COLO668 (cell line): Measurements from ENCODE around the gene ZCCHC17.
"Not testable (repeated sequence)": the region's sequence is repeated elsewhere in the genome, so short reads cannot be mapped to it uniquely, and the experiment has no call there.

ENCODE experiments used
- DNase-seq: peaks from one replicate; lab custom pipeline; 2025; ENCODE audit not compliant: unreplicated experiment; lab: John Stamatoyannopoulos, UW

The ZCCHC17 gene

GRCh38 chr1:31368611-31369107 lies 71.8 kb downstream of the ZCCHC17 start:
- no peak for DNase-seq

- no peak for DNase-seq
These were observed 73.2 kb downstream of the ZCCHC17 start for GRCh38 chr1:31370021-31370420.

- no peak for DNase-seq
These were observed 73.7 kb downstream of the ZCCHC17 start for GRCh38 chr1:31370565-31370964.

- DNase-seq: no peak
These were observed 74.5 kb downstream of the ZCCHC17 start for GRCh38 chr1:31371121-31371959.

DNA sequence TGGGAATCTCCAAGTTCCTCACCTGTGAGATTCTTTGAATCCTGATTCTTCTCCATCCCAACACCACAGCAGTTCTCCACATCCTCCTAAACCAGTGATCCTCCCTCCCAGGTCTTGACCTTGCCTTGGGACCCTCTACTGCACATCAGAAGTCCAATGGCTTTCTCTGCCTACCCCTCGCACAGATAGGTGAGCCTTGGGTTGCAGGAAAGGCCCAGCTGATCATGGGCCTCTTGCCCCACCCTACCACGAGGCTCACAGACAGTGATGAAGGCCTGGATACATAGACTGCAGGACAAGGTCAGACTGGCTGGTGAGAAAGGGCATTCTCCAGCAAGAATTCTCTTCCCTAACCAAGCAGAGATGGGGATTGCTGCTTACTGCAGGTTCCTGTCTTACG lies 75.2 kb downstream of the ZCCHC17 start:
- no peak for DNase-seq

- DNase-seq: no peak
These were observed 75.9 kb downstream of the ZCCHC17 start for GRCh38 chr1:31372751-31373055.

DNA sequence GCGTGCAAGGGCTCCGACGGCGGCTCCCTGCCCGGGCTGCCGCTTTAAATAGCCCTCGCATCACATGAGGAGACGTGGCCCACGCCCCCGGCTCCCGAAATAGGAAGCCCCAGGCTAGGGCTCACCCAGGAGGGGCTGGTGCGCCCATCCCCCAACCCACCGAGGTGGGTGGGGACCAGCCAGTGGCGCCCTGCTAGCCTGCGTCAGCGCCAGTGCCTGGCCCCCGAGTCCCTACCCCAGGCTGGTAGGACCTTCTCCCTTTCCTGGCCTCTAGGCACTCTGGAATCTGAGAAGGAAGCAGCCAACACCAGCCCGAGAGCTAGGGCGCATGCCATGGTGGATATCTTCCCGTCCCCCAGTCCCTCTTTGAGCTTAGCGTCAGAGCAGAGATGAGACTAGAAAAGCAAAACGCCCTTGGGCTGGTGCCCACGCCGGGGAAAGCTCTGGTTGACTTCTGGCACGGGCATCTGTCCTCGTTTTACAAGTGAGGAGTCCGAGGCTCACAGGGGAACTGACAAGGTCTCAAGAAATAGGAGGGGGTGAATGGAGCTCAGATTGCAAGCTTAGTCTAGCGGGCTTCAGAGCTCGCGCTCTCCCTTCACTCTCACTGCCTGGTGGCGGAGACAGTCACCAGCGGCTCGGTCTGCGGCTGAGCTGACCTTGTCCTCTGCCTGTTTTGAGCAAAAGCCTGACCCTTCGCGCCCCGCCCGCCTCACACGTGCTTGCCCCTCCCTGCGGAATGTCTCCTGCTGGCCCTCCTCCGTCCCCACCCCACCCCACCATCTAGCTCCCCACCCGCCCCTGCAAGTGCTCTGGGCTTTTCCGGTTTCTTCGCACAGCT lies 76.4 kb downstream of the ZCCHC17 start, which contains the start of gene FABP3:
Gene FABP3 (minus strand): TSS at position 21 of the 841 bp plus-strand sequence. CDS start 62 bp downstream, outside the sequence.
- DNase-seq: no peak

GRCh38 chr1:31373897-31374486 lies 77.2 kb downstream of the ZCCHC17 start:
- DNase-seq: no peak

DNA sequence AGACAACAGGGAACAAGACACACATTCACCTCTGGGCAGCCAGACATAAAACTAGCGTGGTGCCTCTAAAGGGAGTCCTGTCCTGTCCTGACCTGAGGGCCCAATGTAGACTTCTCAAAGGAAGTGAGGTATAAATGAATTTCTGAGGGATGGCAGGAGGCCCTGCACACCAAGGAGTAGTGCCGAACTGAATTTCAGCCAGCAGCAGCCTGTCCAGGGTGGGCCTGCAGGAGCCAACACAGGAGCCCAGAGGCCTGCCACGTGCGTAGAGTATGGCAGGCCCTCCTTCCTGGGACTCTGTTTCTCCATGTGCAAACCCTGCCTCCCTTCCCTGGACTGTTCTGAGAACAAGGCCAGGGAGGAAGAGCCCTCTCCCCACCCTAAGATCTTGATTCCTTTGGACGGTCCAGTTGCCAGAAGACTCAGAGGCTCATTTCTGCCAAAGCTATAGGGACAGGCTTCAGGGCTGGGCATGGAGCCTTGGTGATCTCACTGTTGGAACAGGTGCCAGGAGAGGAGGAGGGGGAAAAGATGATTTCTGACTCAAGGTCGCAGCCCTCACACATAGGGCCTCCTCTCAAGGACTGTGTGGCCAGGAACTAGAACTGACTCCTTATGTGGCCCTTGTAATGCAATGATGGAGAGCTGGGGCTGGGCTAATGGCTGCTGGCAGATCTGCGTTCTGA lies 77.8 kb downstream of the ZCCHC17 start:
- DNase-seq: no peak

- peak; percentile 30 for DNase-seq
These were observed 79.7 kb downstream of the ZCCHC17 start for GRCh38 chr1:31376375-31377134.

DNA sequence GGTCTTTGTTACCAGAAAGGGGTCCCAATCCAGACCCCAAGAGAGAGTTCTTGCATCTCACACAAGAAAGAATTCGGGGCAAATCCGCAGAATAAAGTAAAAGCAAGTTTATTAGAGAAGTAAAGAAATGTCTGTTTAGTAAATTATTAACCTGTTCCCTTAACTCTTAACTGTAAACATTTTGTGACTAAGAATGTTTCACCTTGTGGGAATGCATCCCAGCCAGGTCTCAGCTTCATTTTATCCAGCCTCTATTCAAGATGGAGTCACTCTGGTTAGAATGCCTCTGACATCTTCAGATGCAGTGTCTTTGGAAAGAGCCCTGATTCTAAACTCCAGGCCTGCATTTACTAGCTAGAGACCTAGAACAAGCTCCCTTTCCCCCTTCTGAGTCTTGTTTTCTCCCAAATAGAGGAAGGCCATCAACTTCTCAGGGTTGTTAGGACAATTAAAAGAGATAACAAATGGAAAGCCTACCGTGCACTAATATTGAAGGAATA lies 80.6 kb downstream of the ZCCHC17 start:
- DNase-seq: no peak

GRCh38 chr1:31378001-31378400 lies 81.2 kb downstream of the ZCCHC17 start:
- no peak for DNase-seq

- no peak for DNase-seq
These were observed 83.3 kb downstream of the ZCCHC17 start for GRCh38 chr1:31380181-31380580.

DNA sequence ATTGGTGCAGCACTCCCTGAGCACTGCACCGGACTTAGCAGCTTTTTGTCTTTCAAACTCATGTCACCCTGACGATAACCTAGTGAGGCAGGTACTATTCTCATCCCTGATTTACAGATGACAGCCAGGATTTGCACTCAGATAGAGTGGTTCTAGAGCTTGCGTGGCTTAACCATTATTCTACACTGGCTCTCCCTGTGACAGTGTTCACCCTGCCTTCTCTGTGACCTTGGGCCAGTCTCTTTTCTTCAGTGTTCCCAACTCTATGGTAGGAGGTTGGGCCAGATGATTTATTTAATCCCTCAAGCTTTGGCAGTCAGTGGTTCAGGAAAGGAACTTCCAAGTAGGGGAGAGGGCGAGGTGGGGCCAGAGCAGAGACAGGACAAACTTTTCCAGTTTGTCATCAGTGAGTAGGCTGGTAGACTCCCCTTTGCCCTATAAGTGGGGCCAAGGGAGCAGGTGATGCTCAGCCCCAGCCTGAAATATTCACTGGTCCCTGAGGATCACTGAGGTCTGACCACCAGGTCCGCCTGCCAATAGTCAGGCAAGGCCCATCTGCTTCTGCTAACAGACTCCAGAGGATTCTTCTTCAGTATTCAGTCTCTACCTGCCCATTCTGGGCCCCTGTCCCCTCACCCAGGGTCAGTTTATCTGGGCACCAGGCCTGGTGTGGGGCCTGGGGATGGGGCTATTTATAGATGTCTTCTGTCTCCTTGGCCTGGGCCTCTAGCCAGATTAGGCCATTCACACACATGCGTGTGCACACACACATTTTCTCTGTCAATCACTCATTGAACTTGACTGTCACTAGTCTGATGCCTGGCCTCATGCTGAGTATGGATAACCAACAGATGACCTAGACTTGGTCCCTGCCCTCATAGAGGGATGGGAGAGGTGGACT lies 84.8 kb downstream of the ZCCHC17 start:
- no peak for DNase-seq

- DNase-seq: no peak
These were observed 85.7 kb downstream of the ZCCHC17 start for GRCh38 chr1:31382379-31382989.

DNA sequence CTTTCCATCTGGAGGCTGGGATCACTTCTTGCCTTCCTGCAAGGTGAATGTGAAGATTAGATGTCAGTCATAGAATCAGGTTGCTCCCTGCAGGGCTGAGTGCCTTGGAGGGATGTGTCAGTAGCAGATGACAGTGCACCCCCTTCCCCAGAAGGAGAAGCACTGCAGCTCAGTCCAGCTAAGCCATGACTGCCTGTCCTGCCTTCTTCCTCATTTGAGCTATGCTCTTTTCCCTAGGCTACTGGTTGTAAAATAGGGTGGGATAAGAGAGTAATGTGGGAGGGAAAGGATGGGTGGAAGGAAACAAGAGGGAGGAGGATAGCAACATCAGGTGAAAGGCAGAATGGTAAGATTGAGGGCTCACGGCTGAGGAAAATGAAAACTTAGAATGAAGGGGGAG lies 87.1 kb downstream of the ZCCHC17 start:
- DNase-seq: no peak

- not testable (repeated sequence) for DNase-seq
These were observed 89.9 kb downstream of the ZCCHC17 start for GRCh38 chr1:31386576-31387243.

- DNase-seq: no peak
These were observed 90.8 kb downstream of the ZCCHC17 start for GRCh38 chr1:31387612-31388011.
